ENCODE measurements around the gene CCDC71.

The CCDC71 gene

GRCh38 chr3:49166752-49167556 lies 823 bp upstream of the CCDC71 start:
- DNase-seq, result no peak

GRCh38 chr3:49164983-49165720 lies 979 bp downstream of the CCDC71 start:
- no peak for DNase-seq

DNA sequence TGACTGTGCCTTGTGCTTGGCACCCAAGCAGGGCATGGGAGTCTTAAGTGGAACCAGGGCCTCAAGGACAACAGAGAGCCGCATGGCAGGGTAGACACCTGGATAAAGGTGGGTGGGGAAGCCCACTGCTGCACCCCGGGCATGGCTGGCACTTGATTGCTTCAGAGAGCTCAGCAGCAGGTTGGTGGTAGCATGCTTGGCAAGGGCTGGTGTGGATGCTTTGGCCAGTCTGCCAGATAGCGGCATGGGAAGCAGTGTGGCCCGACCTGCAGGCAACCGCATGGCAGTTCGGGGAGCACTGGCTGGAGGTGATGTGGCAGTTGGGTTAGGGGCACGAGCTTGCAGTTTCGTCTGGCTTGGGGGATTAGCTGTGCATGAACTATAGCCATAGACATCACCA lies 2.5 kb downstream of the CCDC71 start:
- DNase-seq, result no peak

GRCh38 chr3:49162751-49163419 lies 3.2 kb downstream of the CCDC71 start:
- no peak for DNase-seq

DNA sequence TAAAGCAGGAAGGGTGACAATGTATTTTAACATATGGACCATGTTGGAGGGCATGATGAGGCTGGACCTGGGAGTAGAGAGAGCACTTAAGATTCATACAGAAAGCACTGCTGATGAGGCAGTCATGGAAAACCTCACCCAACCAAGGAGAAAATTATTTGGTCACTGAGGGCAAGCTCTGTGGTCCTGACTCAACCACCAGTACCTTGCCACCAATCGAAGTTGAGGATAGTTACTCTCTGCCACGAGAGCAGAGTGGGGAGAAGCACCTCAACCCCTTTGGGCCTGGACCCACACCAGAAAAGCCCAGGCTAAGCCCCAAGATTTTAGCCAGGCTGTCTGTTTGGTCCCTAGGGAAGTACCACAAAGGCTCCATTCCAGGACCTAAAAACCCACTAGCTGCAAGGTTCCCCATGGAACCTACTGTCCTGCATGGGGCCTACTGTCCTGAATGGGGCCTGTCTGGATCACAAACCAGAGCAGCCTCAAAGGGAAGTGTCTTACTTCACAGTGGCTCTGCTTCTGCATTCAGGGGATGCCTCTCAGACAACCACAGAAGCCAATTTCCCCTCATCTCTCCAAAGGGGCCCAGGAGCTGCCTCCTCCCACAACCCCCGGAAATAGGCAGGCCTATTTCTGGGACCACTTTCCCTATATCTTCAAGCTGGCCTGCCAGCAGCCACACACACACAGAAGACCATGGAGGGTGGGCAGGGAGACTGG lies 4.2 kb downstream of the CCDC71 start:
- peak in 3 of 4 experiments; percentile 42 to 57 (median 57) for DNase-seq

- no peak for DNase-seq
Measured at GRCh38 chr3:49161197-49161596, 4.9 kb downstream of the CCDC71 start.

GRCh38 chr3:49158792-49159191 lies 7.3 kb downstream of the CCDC71 start:
- DNase-seq, result no peak

- peak; percentile 41 to 68 (median 54) for DNase-seq
Measured at GRCh38 chr3:49158103-49158709, 7.9 kb downstream of the CCDC71 start.

DNA sequence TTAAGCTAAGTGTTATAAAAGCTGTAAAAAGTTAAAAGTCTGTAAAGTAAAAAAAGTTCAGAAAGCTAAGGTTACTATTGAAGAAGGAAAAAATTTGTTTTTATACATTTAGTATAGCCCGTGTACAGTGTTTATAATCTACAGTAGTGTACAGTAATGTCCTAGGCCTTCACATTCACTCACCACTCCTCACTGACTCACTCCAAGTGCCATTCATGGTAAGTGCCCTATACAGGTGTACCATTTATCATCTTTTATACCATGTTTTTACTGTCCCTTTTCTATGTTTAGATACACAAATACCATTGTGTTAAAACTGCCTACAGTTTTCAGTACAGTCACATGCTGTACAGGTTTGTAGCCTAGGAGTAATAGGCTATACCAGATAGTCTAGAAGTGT lies 8.8 kb downstream of the CCDC71 start:
- no peak for DNase-seq

- no peak for DNase-seq
Measured at GRCh38 chr3:49153349-49153912, 12.7 kb downstream of the CCDC71 start.

- DNase-seq, result no peak
Measured at GRCh38 chr3:49151610-49152009, 14.5 kb downstream of the CCDC71 start.

DNA sequence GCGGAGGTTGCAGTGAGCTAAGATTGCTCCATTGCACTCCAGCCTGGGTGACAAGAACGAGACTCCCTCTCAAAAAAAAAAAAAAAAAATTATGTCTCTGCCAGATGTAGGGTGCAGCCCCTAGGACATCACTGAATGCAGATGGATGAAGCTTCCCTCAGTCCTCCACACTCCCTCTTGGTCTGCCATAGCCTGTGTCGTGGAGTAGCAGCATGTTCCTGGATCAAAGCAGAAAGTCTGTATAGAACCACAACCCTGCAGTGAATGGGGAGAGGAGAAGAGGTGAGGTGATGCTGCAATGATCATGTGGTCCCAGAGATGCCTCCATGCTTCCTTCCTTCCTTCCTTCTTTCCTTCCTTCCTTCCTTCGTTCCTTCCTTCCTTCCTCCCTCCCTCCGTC lies 18.0 kb downstream of the CCDC71 start:
- DNase-seq, result no peak

GRCh38 chr3:49140080-49140479 lies 26.1 kb downstream of the CCDC71 start:
- no peak for DNase-seq

DNA sequence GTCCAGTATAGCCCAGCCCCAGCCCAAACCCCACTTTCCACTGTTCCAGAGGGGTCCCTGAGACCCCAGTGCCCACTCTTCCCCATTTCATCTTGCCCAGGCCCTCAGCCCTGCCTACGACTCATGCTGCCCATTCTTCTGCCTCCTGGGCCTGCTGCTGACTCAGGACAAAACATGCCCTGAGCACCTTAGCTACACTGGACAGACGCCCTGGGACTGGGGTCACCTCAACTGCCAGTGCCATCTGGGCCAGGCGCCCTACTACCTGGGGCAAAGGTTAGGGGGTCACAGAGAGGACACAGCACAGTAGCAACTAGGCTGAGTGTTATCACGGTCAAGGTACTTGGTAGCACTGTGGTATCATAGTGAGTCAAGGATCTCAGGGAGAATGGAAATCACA lies 30.6 kb downstream of the CCDC71 start:
- no peak for DNase-seq

DNA sequence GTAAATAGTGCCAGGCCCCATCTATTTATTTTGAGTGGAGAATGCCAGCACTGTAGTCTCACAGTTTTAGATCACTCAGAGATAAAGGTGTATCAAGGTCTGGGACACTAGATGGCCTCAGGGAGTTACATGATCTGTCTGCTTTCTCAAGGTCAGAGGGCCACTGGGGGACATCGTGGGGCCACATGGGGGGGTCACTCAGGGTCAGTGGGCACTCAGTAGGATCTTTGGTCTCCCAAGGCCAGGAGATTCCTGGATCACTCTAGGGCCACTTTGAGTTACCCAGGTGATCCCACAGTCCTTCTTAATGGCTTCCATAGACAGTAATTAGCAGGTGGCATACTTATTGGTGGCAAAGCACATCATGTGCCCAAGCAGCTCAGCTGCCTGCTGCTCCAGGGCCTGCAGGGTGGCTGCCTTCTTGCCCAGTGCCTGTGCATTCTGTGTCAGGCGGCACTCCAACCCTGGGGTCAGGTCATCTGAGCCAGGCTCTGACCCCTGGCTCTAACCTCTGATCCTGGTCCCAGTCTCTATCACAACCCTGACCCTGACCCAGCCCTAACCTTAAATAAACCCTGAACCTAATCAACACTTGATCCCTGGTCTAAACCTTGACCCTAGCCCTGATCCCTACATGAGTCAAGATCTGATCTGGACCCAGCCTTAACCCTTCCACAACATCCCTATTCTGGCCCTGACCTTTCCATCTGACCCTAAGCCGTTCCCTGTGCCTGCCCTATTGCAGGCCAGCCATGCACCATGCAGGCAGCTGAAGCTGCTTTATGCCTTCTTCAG lies 31.5 kb downstream of the CCDC71 start:
- DNase-seq, result no peak

DNA sequence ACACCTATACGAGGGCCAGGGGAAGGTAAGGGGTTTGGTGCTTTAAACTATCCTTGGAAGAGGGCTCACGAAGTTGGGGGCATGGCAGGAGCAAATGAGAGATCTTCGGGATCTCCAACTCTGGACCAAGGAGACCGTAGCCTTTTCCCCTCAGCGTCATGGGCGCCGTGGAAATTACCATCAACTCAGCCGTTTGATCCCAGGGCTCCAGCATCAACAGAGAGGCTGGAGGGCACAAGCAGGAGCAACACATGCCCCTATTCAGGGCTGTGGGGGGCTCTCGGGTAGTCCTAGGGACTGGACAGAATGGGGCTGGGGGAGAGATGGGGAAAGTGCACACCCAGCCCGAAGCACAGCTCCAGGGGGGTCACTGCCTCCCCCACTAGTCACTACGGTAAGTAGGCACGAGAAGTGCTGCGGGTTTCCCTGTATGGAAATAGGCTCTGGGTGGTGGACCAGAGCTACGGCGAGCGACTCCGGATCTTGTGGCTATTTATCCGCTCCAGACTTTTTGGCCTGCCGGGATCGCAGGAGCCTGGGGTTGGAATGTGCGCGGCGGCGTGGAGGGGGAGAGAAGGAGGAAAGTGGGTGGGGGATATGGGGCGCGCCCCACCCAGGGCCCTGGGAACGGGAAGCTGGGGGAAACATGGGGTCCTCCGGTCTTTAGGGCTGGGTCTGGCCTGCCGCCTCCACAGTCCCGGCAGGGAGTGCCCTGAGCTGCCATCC lies 32.7 kb downstream of the CCDC71 start:
- DNase-seq, result peak; percentile 69 to 80 (median 78)

GRCh38 chr3:49132437-49133225 lies 33.5 kb downstream of the CCDC71 start, which contains the start of gene LAMB2:
LAMB2 (minus strand) TSS chr3:49133050; CDS start chr3:49132867, 183 bp downstream.
- DNase-seq, result peak; percentile 46 to 64 (median 52)

GRCh38 chr3:49132073-49132436 lies 34.1 kb downstream of the CCDC71 start:
- DNase-seq, result no peak

DNA sequence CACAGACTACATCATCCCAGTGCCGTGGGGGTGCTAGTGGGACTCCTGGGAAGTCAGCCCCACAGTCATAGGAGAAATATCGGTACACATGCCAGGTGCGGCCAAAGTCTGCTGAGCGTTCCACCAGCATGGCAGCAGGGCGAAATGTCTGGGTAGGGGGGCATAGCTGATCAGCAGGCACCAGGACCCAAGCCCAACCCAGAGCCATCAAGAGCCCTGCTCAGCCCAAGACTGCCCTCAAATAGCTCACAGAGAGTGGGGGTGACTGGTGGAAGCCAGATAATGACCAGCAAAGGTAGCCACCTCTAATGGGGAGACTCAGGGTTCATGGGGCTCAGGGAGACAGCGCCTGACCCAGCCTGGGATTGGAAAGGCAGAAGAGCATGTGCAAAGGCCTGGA lies 34.6 kb downstream of the CCDC71 start:
- no peak for DNase-seq

DNA sequence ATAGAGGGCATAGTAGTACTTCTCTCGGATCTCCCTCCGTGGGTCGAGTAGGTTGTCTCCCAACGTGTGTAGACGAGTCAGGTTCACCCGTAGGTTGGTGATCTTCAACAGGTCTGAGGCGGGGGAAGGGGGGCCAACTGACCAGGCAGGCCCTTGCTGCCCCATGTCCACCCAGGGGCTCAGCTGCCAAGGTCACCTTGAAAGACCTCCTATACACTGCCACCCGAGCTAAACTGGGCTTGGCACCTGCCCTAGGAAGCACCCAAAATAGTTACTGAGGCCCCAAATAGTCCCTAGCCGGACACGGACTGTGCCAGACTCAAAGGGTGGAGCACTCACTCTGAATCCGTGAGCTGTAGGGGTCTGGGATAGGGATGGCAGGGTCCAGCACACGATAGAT lies 35.1 kb downstream of the CCDC71 start:
- DNase-seq, result no peak
